T1000 (cell line): Measurements from ENCODE around the gene GATA5.

Experiments used
- DNase-seq: peaks from one replicate; lab custom pipeline; 2025; ENCODE audit warnings: mixed read lengths; lab: John Stamatoyannopoulos, UW

Gene GATA5

GRCh38 chr20:62415354-62416111 is 60.3 kb downstream of the GATA5 start:
- DNase-seq, result no peak

- no peak for DNase-seq
These were observed 61.8 kb downstream of the GATA5 start for GRCh38 chr20:62413896-62414481.
